GM19023 (cell line): ENCODE measurements around the gene COLEC12.
"Not testable (repeated sequence)": the region's sequence is repeated elsewhere in the genome, so short reads cannot be mapped to it uniquely, and the experiment has no call there.

Source experiments
- ATAC-seq: cut with Tn5 transposase; IDR thresholded peaks from one replicate; pipeline ENCODE4 v1.9.1; 2021; ENCODE audit warnings: mild to moderate bottlenecking, moderate library complexity; ENCODE audit not compliant: unreplicated experiment

Gene COLEC12

GRCh38 chr18:295756-296490 lies 204.6 kb downstream of the COLEC12 start:
- ATAC-seq, result no peak

GRCh38 chr18:294566-294965 lies 205.9 kb downstream of the COLEC12 start:
- ATAC-seq, result no peak

GRCh38 chr18:293536-293935 lies 207.0 kb downstream of the COLEC12 start:
- ATAC-seq, result no peak

- no peak for ATAC-seq
Measured at GRCh38 chr18:292271-292670, 208.2 kb downstream of the COLEC12 start.

- not testable (repeated sequence) for ATAC-seq
Measured at GRCh38 chr18:289970-290369, 210.5 kb downstream of the COLEC12 start.

GRCh38 chr18:289026-289425 lies 211.5 kb downstream of the COLEC12 start:
- no peak for ATAC-seq

GRCh38 chr18:286515-287310 lies 213.8 kb downstream of the COLEC12 start:
- ATAC-seq, result no peak

- ATAC-seq, result no peak
Measured at GRCh38 chr18:285817-286216, 214.7 kb downstream of the COLEC12 start.

- ATAC-seq, result no peak
Measured at GRCh38 chr18:275486-275885, 225.0 kb downstream of the COLEC12 start.

- no peak for ATAC-seq
Measured at GRCh38 chr18:274313-274712, 226.2 kb downstream of the COLEC12 start.

- no peak for ATAC-seq
Measured at GRCh38 chr18:273525-273924, 227.0 kb downstream of the COLEC12 start.

- no peak for ATAC-seq
Measured at GRCh38 chr18:272650-273049, 227.9 kb downstream of the COLEC12 start.

- no peak for ATAC-seq
Measured at GRCh38 chr18:269480-270095, 230.9 kb downstream of the COLEC12 start.

- peak; percentile 92 for ATAC-seq
Measured at GRCh38 chr18:267688-268552, 232.6 kb downstream of the COLEC12 start, which contains the start of gene THOC1. Gene THOC1, minus strand, starts transcription at chr18:268047. Its CDS starts 28 bp downstream, at chr18:268019.

GRCh38 chr18:267380-267687 lies 233.2 kb downstream of the COLEC12 start:
- ATAC-seq, result no peak
